Measurements from ENCODE around the gene TMEM255B. TPM values are rescaled to one million over a fixed set of nuclear protein-coding genes. Genes with fewer than 3 reads are reported as not detected.

TMEM255B gene
- total RNA-seq, 1 experiment from 2014 or later, result 0.26 TPM

- no peak for DNase-seq (ENCODE audit: low read depth)
Observed at GRCh38 chr13:113801289-113801961, 42.4 kb downstream of the TMEM255B start.

GRCh38 chr13:113802090-113802531 is 43.1 kb downstream of the TMEM255B start:
- peak; percentile 76 for DNase-seq (ENCODE audit: low read depth)

GRCh38 chr13:113802761-113803160 is 43.7 kb downstream of the TMEM255B start:
- DNase-seq (ENCODE audit: low read depth), result no peak

GRCh38 chr13:113803409-113804016 is 44.5 kb downstream of the TMEM255B start:
- no peak for DNase-seq (ENCODE audit: low read depth)

GRCh38 chr13:113804017-113804702 is 45.1 kb downstream of the TMEM255B start:
- DNase-seq (ENCODE audit: low read depth), result no peak

- no peak for DNase-seq (ENCODE audit: low read depth)
Observed at GRCh38 chr13:113804703-113805430, 45.8 kb downstream of the TMEM255B start.

GRCh38 chr13:113805431-113806103 is 46.5 kb downstream of the TMEM255B start:
- DNase-seq (ENCODE audit: low read depth), result no peak

GRCh38 chr13:113806104-113806471 is 47.1 kb downstream of the TMEM255B start:
- no peak for DNase-seq (ENCODE audit: low read depth)

- DNase-seq (ENCODE audit: low read depth), result no peak
Observed at GRCh38 chr13:113806526-113806925, 47.5 kb downstream of the TMEM255B start.

- no peak for DNase-seq (ENCODE audit: low read depth)
Observed at GRCh38 chr13:113808058-113808834, 49.2 kb downstream of the TMEM255B start.

GRCh38 chr13:113809934-113810333 is 50.9 kb downstream of the TMEM255B start:
- DNase-seq (ENCODE audit: low read depth), result no peak

GRCh38 chr13:113810640-113811039 is 51.6 kb downstream of the TMEM255B start:
- no peak for DNase-seq (ENCODE audit: low read depth)

- no peak for DNase-seq (ENCODE audit: low read depth)
Observed at GRCh38 chr13:113811081-113811928, 52.3 kb downstream of the TMEM255B start.

GRCh38 chr13:113812178-113813040 is 53.4 kb downstream of the TMEM255B start:
- no peak for DNase-seq (ENCODE audit: low read depth)

- DNase-seq (ENCODE audit: low read depth), result no peak
Observed at GRCh38 chr13:113813070-113813748, 54.2 kb downstream of the TMEM255B start.

GRCh38 chr13:113813749-113814434 is 54.9 kb downstream of the TMEM255B start:
- no peak for DNase-seq (ENCODE audit: low read depth)

- peak; percentile 48 for DNase-seq (ENCODE audit: low read depth)
Observed at GRCh38 chr13:113814435-113814821, 55.4 kb downstream of the TMEM255B start.
